LHCN-M2 (cell line): Measurements from ENCODE around the gene TUBGCP6. TPM values are rescaled to one million over a fixed set of nuclear protein-coding genes. Genes with fewer than 3 reads are reported as not detected.
"Not testable (repeated sequence)": the region's sequence is repeated elsewhere in the genome, so short reads cannot be mapped to it uniquely, and the experiment has no call there.

Experiments
- DNase-seq: peaks from one replicate; pipeline ENCODE4 v3.0.0-alpha.2; 2012; ENCODE audit warnings: low read depth
- total RNA-seq: library from RNA; depleted of rRNA; stranded (reverse); fragments of >200 nt; gene quantifications from 2 replicates; pipeline ENCODE4 v1.2.3, GENCODE V29; 2014

Gene TUBGCP6
- total RNA-seq, 1 experiment from 2014 or later, result 29.8 TPM

DNA sequence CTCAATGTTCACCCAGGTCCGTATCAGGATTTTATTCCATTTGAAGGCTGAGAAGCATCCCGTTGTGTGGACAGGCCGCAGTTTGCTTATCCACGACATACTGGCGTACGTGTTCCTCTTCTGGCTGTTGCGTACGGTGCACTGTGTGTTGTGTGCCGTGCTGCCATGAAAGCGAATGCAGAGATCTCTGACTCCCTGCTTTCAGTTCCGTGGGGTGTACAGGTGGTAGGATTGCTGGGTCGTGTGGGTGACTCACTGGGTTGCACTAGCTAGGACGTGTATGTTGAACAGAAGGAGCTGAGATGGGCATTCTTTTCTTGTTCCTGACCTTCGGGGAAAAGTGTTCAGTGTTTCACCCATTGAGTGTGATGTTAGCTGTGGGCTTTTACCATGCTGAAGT, 33.7 kb downstream of the TUBGCP6 start:
- no peak for DNase-seq

DNA sequence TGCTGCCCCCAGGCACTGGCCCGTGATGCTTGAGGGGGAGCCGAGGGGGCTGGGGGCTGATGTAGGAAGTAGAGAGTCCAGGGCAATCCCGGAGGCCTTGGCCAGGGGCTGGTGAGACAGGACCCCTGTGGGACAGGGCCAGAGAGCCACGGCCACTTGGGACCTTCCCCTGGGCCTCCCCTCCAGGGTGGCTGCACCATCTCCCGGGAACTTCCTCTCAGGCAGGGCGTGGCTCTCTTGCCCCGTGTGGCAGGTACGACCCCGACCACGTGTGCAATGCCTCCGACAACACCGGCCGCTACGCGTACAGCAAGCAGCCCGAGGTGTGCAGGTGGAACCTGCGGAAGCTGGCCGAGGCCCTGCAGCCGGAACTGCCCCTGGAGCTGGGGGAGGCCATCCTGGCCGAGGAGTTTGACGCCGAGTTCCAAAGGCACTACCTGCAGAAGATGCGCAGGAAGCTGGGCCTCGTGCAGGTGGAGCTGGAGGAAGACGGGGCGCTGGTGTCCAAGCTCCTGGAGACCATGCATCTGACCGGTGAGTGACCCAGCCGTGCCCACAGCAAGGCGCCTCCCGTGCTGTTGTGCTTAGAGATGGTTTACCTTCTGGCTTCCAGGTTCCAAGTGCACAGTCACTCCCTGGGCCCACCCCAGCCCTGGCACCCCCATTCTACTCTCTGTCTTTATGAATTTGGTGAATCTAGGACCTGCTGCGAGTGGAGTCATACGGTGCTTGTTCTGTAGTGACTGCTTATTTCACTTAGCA, 34.3 kb downstream of the TUBGCP6 start:
- no peak for DNase-seq

DNA sequence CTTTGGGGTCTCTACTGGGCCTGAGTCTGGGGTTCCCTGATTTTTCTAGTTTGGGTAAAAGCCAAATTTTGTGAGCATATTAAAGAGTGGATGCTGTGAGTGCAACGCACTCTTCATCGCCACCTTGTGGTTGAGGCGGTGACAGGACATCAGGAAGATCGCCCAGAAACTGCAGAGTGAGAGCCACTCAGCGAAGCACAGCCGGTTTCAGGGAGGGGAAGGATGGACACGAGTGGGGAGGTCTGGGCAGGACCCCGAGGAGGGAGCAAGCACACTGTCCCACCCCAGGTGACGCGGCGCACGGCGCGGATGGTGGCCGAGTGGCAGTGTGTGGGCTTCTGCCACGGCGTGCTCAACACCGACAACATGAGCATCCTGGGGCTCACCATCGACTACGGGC, 34.9 kb downstream of the TUBGCP6 start:
- DNase-seq, result peak; percentile 53

DNA sequence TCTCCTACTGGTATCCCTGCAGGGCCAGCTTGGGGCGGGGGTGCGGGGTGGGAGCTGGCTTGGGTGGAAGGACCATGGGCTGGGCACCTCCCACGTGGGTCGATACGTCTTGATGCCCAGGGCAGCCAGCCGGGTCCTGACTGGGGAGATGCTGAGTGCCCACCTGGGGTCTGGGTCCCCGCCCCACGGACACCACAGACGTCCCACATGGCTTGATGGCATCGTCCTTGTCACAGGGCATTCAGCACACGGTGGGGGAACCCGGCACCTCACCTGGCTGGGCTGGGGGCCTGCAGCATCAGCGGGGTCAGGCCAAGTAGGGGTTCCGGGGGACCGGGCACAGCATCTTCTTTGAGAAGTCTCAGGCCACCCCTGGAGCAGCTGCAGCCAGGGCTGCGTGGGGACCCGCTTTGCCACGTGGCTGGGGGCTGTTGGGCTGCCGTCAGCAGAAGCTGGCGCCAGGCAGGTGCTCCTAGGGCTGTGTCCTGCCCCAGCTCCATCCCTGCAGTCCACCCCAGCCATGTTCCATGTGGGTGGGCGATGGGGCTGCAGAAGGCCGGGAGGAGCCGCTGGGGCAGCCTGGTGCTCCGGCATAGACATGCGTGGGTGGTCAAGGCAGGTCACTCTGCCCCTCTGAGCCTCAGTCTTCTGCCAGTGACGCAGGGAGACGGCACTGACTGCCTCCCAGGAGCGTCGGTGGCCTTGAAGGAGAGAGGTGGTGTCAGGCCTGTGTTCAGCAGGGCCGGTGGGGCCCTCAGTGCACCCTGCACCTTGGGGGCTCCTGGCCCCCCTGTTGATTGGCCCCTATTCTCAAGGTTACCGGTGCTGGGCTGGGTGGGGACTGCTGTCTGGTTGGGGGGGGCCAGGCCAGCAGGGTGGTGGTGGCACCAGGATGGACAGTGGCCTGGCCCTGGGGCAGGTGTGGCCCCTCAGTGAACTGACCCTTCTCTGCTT, 35.6 kb downstream of the TUBGCP6 start:
- DNase-seq, result no peak

DNA sequence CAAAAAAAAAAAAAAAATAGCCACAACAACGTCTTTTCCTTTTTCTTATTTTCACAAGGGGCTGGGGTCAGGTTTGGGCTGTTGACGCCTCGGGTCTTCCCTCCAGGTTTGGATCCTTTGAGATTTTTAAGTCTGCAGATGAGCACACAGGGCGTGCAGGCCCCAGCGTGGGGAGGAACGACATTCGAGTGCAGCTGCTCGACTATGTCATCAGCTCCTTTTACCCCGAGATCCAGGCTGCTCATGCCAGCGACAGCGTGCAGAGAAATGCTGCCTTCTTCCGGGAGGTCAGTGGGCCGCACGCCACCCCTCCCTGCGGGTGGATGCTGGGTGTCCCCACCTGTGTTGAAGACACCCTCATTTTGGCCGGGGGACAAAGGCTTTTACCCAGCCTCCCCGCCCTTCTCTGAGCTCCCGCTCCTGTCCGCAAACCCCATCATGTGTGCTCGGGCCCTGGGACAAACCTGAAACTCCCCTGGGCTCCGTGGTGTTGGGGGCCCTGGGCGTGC, 36.3 kb downstream of the TUBGCP6 start:
- no peak for DNase-seq

DNA sequence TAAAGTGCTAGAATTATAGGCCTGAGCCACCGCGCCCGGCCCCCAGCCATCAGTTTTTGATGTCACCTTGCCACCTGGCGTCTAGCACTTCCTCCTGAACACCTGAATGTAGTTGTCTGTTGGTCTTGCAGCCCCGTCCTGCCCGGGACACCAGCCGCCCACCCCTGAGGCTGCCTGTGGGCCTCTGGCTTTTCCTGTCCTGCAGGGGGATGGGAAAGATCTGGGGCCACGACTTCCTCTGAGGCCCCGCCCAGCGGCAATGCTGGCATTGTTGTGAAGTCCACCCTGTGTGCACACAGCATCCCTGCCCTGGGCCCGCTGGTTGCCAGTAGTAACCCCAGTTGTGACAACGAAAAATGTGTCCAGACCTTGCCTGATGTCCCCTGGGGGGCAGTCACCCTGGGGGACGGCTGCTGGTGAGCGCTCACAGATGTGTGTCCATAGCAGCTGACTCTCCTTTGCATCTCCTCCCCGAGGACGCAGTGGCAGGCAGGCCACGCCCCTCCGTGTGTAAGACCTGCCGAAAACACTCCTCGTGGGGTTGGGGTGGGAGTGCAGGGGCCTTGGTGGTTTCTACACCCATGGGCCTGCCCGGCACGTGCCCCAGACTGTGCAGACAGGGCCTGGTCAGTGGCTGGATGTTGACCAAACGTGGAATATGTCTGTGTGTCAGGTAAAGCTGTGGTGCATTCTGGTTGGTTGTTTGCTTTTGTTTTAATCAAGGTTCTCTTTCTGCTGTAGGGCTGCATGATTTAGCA, 37.3 kb downstream of the TUBGCP6 start:
- DNase-seq, result no peak

DNA sequence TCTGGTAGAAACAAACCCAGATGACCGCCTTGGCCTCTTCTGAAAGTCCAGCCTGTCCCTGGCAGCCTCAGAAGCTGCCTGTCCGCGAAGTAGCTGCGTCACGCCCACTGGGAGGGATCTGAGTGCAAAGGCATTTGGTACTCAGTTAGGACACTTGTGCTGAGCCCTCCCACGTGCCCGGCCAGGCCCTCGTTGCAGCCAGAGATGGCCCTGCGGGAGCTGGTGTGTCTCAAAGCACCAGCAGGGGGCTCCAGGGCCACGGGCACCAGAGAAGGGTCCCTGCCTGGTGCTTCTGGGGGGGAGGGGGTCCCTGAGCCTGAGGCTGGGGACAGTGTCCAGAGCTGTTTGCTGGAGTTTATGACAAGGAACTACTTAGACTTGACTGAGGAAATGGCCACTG, 38.2 kb downstream of the TUBGCP6 start:
- peak; percentile 40 for DNase-seq

DNA sequence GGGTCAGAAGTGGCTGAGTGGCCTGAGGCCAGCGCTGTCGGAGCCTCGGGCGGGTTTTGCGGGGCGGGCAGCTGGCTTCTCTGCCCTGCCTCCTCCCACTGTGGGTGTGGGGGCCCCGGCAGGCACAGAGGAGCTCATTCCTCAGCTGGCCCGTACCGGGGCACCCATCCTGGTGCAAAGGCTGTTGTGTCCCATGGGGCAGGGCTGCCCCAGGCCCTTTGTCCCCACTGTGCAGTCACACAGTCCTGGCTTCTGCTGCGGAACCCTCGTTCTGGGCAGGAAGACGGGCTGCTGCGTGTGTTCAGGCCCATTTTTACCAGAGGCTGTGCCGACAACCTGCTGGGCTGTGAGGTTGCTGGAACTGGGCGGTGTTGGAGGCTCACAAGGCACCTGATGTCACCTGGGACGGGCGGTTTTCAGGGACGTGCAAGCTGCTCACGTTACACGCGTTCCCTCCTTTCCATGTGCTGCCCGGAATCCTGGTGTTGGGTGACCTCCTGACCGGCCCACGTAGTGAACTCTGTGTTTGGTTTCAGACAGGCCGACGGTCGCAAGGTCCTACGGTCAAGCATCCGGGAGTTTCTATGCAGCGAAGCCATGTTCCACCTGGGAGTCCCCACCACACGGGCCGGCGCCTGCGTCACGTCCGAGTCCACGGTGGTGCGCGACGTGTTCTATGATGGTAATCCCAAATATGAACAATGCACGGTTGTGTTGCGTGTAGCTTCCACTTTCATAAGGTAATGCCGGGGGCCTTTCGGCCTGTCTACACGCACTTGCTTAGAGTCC, 38.8 kb downstream of the TUBGCP6 start:
- DNase-seq, result no peak

DNA sequence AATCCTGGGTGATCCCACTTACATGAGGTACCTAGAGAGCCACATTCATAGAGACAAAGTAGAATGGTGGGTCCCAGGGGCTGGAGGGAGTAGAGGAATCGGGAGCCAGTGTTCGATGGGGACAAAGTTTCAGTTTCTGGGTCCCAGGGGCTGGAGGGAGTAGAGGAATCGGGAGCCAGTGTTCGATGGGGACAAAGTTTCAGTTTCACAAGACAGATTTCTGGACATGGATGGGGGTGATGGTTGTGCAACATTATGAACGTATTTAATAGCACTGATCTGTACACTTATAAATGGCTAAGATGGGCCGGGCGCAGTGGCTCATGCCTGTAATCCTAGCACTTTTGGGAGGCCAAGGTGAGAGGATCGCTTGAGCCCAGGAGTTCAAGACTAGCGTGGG, 39.8 kb downstream of the TUBGCP6 start:
- DNase-seq, result not testable (repeated sequence)

DNA sequence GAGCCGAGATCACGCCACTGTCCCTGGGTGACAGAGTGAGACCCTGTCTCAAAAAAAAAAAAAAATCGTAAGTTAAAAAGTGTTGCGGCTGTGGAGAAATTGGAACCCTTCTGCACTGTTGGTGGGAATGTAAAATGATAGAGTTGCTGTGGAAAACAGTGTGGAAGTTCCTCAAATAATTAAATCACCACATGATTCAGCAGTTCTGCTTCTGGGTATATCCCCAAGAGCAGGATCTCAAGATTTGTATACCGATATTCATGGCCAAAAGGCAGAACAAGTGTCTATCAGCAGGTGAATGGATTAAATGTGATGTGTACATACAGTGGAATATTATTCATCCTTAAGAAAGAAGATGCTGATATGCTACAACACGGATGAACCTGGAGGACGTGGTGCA, 40.3 kb downstream of the TUBGCP6 start:
- DNase-seq, result no peak

DNA sequence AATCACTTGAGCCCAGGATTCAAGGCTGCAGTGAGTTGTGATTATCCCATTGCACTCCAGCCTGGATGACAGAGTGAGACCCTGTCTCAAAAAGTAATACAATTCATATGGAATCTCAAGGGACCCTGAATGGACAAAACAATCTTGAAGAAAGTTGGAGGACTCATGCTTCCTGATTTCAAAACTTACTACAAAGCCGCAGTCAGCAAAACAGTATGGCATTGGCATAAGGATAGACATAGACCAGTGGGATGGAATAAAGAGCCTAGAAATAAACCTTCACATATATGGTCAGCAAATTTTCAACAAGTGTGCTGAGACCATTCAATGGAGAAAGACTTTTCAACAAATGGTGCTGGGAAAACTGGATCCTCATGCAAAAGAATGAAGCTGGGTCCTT, 41.5 kb downstream of the TUBGCP6 start:
- DNase-seq, result no peak

DNA sequence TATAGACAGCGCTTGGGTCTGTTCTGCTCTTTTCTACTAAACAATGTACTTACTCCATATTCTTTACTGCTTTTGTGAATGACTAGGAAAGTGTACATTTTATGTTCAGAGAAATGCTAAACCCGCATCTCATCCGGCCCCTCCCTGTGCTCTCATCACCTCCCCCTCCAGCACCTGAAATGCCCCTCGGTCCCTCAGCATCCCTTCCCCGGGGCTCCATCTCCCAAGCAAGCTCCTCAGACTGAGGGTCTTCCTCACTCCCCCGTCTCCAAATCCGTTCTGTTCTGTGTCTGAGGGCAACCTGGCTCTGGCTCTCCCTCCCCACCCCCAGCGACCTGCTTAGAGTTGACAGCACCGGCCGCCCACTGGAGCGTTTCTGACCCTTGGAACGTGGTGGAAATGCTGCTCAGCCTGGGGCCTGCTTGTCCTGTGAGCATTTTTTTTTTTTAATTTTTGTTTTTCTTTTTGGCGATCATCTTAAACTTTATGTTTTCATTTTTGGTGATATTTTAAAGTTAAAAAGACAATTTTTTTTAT, 42.6 kb downstream of the TUBGCP6 start:
- no peak for DNase-seq

DNA sequence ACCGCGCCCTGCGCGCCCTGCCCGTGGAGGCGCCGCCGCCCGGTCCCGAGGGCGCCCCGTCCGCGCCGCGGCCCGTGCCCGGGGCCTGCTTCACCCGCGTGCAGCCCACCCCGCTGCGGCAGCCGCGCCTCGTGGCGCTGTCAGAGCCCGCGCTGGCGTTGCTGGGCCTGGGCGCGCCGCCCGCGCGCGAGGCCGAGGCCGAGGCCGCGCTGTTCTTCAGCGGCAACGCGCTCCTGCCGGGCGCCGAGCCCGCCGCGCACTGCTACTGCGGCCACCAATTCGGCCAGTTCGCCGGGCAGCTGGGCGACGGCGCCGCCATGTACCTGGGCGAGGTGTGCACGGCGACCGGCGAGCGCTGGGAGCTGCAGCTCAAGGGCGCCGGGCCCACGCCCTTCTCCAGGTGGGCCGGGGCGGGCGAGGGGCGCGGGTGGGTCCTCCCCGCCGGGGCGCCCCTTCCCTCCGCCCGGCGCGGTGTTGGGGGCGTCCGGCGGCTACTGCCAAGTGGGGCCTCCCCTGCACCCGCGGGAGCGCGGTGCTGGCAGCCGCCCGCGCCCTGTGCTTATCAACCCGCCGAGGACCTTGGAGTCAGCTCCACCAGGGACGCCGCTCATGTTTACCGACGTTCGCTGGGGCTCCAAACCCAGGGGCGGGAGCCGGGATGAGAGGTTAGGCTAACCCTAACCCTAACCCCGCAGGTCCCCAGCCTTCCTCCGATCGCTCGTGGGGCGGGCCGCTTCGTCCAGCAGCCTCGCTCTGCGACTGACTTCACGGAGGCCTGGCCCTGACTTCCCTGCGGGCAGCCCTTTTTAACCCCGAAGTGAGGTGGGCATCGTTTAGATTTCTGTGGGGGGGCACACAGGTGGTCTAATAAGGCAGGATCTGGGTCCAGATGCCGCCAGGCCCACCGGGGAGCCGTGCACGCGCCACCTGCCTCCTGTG, 43.4 kb downstream of the TUBGCP6 start:
- DNase-seq, result no peak

DNA sequence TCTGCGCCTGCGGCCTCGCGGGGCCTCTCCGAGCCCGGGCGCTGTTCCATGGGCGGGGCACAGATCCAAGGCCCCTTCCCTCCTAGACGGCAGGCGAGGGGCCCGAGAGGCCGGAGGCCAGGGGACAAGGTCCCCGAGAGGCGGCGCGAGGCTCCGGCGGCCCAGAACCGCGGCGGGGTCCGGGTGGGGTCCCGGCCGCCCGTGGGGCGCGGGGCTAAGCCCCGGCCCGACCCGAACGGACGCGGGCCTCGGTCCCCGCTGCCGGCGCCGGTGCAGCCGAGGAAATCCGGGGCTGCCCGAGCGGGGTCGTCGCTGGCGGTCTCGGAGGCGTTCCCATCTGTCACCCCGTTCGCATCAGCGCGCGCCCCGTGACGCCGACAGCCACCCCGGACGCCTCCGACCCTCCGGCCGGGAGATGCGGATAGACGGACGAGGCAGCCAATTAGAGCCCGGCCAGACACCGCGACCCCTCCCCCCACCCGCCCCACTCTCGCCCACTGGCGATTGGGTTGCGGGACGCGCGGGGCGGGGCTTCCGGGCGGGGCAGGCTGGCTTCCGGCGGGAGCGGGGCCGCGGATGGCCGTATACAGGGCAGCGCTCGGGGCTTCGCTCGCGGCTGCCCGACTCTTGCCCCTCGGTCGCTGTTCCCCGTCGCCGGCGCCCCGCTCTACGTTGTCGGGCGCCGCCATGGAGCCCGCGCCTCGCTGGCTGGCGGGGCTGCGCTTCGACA, 44.2 kb downstream of the TUBGCP6 start, which contains the start of gene SELENOO:
SELENOO (plus strand) TSS at position 551 of the 730 bp plus-strand sequence; CDS start at position 577, 26 bp downstream.
- peak; percentile 84 for DNase-seq

DNA sequence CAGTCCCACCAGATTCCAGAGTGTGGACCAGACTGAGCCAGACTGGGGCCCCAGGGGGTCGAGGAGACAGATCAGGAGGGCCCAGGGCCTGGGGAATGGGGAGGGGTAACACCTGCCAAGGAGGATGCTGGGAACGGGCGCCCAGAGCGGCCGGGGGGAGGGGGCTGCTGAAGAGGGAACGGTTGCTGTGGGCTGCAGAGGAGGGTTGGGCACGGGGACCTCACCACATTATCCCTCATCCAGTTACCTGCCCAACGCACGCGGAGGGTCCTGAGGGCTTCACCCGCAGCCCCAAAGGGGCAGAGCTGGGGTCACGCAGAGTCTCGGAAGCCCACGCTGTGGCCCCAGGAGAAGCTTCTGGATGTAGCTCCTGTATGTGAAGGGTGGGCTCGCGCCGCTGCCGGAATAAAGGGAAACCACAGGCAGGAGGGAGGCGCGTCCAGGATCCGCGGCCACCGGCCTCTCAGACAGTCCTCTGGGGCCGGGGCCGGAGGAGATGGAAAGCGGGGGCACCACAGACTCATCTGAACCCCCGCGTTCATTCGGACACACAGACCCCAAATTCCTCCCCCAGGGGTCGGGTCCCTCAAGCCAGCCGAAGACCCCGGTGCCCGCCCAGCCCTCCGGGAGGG, 44.9 kb downstream of the TUBGCP6 start:
- no peak for DNase-seq

DNA sequence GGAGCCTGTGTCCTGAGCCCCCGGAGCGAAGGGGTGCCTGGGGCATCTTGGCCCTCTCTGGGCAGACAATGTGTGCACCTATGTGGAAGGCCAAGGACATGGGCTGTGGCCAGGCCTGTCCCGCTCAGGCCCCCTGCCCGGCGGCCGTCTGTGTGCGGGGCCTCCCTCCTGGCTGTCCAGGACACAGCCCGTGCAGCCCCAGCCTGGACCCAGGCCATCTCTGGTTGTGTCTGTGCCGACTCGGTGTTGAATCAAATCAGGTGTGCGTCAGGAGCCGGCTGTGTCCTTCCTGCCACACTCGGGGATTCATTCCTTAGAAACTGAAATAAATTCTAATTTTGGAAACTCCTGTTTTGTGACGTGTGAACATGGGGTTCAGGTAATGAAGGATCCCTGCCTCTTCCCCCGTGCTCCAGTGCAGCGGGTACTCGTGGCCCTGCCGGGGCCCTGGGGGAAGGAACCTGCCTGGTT, 45.5 kb downstream of the TUBGCP6 start:
- no peak for DNase-seq

DNA sequence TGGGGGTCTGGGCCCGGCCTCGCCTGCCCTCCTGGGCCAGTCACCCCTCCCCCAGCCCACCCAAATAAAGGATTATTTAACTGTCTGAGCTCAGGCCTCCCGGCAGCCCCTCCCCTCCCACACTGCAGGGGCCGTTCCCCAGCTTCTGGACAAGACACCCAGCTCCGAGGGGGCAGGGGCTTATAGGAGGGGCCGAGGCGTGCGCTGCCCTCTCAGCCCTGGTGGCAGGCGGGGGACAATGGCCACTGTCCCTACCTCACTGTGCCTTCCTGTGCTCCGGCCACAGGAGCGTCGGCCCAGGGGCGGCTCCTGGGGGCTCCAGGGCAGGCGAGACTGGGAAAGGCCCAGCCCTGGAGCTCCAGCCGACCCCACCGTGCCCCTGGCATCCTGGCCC, 46.2 kb downstream of the TUBGCP6 start:
- no peak for DNase-seq
